Frontal cortex (tissue), 4 donors: Measurements from ENCODE around the gene ZNF697. TPM values are rescaled to one million over a fixed set of nuclear protein-coding genes. Genes with fewer than 3 reads are reported as not detected.
A peak's percentile ranks its signal among the peaks of the same experiment; 100 is the strongest.
"Not testable (repeated sequence)": the region's sequence is repeated elsewhere in the genome, so short reads cannot be mapped to it uniquely, and the experiment has no call there.

Source experiments
- DNase-seq, 2 donors: peaks; one replicate each; pipeline ENCODE4 v3.0.0; 2012; ENCODE audit warnings: low spot score in 2 of 2
- FAIRE-seq: peaks from 2 replicates; lab custom pipeline; 2012; peaks lifted over from hg19 to GRCh38; lab: Jason Lieb, UNC
- total RNA-seq: library from RNA; depleted of rRNA; stranded (reverse); fragments of >200 nt; gene quantifications from one replicate; pipeline ENCODE4 v1.2.3, GENCODE V29; 2014
- donor health status: control.
- donor health status: control.
- donor health status: control.

Gene ZNF697
- total RNA-seq, 1 donor from 2014 or later: 31.4 TPM

DNA sequence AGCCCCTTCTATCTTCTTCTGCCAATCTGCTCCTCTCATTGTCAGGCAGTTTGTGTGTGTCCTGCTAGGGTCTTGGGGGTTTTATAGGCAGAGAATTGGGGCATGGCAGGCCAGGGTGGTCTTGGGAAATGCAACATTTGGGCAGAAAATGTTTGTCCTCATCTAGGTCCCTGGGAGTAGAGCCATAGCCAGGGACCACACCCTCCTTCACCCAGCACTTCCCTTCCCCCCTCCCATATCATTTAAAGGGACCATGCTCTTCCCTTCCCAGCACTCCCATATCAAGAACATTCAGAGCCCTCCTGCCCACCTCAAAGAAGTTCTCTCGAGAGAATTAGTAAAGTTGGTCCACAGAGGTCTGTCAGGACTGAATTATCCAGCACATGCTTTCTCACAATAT is 41.7 kb downstream of the ZNF697 start:
- no peak for DNase-seq
- FAIRE-seq: no peak

DNA sequence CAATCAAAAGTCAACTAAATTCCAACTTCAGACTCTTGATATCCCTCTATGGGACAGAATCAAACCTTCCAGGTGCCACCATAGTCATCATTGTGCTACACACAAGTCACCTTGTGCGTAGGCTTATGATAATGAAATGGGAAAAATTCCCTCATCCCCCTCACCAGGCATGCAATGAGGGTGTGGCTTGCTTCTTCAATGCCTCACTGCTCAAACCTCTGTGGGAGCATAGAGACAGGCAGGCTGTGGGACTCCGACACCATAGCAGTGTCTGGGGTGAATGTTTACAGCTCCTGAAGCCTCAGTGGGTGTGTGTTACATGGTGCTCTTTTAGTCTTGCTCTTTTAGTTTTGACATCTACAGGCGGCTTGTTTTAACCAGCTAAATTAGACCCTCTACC is 42.4 kb downstream of the ZNF697 start:
- FAIRE-seq: no peak
- no peak for DNase-seq

- FAIRE-seq, DNase-seq: not testable (repeated sequence)
Measured at GRCh38 chr1:119605080-119605479, 43.0 kb downstream of the ZNF697 start.

DNA sequence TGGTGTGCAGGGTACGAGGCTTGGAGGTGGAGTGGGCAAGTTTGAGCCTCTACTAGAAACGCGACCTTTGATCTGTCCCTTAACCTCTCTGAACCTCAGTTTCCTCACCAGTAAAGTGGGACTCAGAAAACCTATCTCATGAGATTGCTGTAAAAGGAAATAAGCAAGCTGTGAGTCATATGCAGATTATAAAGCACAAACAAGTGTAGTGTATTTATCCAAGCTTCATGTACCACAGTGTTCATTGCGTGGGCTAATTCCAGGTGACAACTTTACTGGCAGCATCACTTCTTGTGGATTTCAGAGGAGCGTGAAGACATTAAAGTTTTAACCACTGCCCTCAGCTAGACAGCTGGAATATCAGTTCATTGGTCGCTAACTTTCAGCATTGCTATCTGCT is 44.4 kb downstream of the ZNF697 start:
- DNase-seq (no peak), FAIRE-seq (no peak)

- not testable (repeated sequence) for DNase-seq, FAIRE-seq
Measured at GRCh38 chr1:119603241-119603640, 44.8 kb downstream of the ZNF697 start.

- FAIRE-seq, DNase-seq: not testable (repeated sequence)
Measured at GRCh38 chr1:119602789-119603188, 45.3 kb downstream of the ZNF697 start.

DNA sequence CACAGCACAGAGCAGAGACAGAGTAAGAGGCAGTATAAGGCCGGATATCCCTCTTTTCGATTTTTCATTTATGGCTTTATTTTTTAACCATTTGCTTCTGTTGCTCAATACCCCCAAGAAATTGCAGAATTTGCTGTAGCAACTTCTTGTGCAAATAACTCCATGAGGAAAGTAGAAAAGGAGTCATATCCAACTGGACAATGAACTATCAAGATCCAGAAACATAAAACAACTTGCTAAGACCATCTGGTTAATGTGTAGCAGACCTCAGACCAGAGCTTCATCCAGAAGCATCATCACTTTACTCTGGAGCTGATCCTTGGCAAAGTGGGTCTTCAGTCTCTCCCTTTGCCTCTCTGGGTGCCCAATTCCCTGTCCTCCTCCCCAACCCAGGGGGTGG is 45.9 kb downstream of the ZNF697 start:
- DNase-seq (no peak), FAIRE-seq (no peak)

DNA sequence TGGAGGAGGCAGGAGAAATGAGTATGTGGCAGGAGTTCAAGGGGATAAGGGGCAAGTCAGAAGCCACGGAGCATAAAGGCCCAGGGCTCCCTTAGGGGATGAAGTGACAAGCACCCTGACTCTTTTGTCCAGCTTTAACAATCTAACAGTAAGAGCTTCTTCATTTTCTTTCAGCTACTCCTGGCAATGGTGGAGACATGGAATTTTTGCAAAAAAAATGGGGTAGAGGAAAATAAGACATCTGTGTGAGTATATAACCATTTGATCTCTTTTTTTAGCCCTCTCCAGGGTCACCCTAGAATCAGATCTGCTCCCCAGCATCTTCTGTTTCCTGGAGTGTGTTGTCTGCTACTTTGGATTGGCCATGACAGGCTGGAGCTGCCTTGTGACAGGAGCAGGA is 47.1 kb downstream of the ZNF697 start:
- no peak for FAIRE-seq

DNA sequence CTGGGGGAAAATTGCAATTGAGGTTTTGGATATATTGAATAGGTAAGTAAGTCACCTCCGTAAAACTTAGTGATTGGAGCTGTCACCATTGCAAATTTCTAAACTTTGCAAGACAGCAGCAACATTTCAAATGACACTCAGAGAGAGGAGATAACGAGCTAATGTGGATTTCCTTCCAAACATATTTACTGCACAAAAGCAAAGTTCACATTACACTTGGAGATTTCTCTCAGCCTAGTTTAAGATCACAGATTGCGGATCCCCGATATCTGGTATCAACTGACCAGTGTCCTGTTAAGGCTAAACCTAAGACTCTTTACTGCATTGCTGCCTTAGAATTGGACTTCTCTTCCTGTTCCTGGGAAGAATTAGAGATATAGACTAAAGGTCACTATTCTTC is 47.5 kb downstream of the ZNF697 start:
- FAIRE-seq (no peak), DNase-seq (no peak)

More for the DNA sequence above, 47.1 kb downstream of the ZNF697 start:
- no peak for DNase-seq

DNA sequence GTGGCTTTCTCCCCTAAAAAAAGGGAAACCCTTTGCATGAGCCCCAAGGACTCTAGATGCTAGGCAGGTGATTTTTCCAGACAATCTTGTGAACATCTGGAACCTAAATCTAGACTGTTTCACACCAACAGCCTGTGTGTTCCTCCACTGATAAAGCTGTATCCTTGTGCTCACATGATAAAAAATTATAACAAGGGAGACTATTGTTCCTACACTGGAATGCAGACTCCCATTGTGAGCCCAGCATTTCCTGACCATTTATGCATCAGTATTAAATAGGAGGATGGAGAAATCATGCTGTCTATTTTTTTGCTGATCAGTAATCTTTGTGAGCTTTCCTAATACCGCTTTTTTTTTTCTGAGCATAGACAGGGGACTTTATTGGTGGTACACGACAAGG is 52.5 kb downstream of the ZNF697 start:
- no peak for DNase-seq
- FAIRE-seq: no peak

GRCh38 chr1:119595168-119595567 is 52.9 kb downstream of the ZNF697 start:
- DNase-seq: no peak
- no peak for FAIRE-seq

GRCh38 chr1:119594376-119594775 is 53.7 kb downstream of the ZNF697 start:
- FAIRE-seq: no peak
- no peak for DNase-seq

- DNase-seq: no peak
- FAIRE-seq: no peak
Measured at GRCh38 chr1:119593805-119594204, 54.3 kb downstream of the ZNF697 start.

- no peak for FAIRE-seq
Measured at GRCh38 chr1:119590393-119590792, 57.7 kb downstream of the ZNF697 start.

DNA sequence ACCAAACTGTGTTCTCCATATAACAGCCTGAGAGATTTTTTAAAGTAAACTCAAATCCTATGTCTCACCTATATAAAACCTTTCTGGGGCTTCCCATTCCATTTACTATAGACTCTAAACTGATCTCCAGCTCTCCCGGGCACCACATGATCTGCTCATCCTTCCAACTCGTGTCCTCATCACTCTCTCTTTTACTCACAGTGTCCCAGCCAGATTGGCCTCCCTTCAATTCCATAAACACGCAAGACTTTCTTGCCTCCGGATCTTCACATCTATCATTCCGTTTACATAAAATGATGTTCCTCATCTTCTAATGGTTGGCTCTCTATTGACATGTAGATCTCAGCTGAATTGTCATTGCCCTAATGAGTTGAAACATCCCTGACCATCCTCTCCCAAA is 59.4 kb downstream of the ZNF697 start:
- DNase-seq (no peak), FAIRE-seq (no peak)

More at GRCh38 chr1:119590393-119590792, 57.7 kb downstream of the ZNF697 start:
- DNase-seq: no peak

- FAIRE-seq (no peak), DNase-seq (no peak)
Measured at GRCh38 chr1:119587341-119587740, 60.7 kb downstream of the ZNF697 start.

- not testable (repeated sequence) for FAIRE-seq
Measured at GRCh38 chr1:119585801-119586200, 62.3 kb downstream of the ZNF697 start.

GRCh38 chr1:119582801-119583200 is 65.3 kb downstream of the ZNF697 start:
- peak; percentile 4 to 19 for DNase-seq
- no peak for FAIRE-seq

More at GRCh38 chr1:119585801-119586200, 62.3 kb downstream of the ZNF697 start:
- DNase-seq: not testable (repeated sequence)

DNA sequence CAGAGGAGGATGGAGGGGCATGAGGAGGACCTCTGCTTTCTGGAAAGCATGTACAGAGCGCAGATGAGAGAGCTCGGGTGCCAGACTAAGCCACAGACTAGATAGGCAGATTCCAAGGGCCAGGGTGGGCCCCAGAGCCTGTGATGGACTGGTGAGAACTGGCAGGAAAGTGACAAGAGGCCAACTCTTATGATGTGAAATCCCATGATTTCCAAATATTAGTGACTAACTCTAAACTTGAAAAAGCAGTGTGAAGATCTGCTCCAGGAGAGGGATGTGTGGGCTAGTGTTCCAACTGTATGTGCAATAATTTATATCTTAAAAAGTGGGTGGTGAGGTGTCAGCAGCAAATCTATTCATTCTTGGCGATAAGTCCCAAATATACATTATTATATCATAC is 67.0 kb downstream of the ZNF697 start:
- DNase-seq, FAIRE-seq: not testable (repeated sequence)

GRCh38 chr1:119573886-119574285 is 74.2 kb downstream of the ZNF697 start:
- no peak for FAIRE-seq
- no peak for DNase-seq

DNA sequence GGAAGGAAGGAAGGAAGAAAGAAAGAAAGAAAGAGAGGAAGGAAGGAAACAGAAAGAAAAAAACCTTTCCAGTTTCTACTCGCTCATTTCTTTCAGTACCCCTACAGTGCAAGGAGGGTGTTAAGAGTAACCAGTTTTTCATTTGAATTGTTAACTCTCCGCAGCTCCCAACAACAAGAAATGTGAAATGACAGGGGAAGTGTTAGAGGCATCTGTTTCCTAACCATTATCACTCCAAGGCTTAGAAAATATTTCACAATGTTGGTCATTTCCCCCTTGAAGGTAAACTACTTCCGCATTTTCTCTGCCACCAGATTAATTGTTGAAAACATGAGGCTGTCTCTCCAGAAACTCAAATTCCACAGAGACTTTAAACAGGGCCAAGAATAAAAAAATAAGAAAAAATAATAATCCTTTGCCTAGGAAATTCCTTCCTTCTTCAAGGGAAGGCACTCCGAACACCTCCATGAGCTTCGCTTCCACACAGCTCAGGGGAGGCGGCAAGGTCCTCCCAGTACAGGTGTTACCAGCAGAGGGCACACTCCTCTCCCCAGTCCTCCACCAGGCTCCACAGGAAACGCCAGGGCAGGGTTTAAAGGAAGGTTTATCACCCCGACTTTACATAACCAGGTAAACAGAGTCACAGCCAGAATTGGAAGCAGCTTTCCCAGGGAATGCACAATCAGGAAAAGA is 78.0 kb downstream of the ZNF697 start:
- not testable (repeated sequence) for FAIRE-seq, DNase-seq
